HG03097 (cell line): Measurements from ENCODE around the gene NADSYN1.
A peak's percentile ranks its signal among the peaks of the same experiment; 100 is the strongest.
"Not testable (repeated sequence)": the region's sequence is repeated elsewhere in the genome, so short reads cannot be mapped to it uniquely, and the experiment has no call there.

ENCODE experiments used
- ATAC-seq: cut with Tn5 transposase; IDR thresholded peaks from one replicate; pipeline ENCODE4 v1.9.1; 2021; ENCODE audit not compliant: unreplicated experiment, low FRiP score

NADSYN1 gene

DNA sequence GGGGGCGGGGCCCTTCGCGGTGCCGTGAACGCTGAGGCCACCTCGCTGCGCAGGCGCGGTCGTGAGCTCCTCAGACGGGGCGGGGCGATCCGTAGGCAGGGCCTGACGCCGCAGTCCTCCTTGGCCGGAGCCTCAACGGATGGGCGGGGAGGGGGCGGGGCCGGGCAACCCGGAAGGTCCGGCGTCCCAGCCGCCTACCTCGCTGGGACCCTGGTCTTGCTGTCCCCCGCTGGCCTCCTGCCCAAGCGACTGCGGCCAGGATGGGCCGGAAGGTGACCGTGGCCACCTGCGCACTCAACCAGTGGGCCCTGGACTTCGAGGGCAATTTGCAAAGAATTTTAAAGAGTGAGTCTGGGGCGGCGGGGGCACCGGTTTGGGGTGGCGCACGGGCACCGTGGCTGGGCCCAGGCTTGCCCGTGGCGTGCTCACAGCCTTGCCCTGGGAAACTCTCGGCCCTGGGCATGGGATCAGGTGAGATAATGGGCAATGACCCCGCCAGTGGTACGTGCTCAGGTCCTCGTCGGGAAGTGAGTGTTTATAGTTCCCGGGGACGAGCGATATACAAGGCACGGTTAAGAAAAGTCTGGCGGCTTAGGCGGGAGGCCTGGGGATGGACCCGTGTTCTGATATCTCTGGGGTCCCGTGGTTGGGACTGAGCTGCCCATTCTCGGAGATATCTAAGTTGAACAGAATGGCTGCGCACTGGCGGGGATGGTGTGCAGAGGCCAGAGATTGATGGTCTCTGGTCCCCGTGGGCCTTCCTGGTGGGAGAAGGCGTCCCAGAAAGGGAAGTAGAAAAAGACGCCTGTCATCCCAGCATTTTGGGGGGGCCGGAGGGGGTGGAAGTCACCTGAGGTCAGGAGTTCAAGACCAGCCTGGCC, at the start of gene NADSYN1:
NADSYN1 (plus strand) TSS at position 167 of the 881 bp plus-strand sequence; CDS start at position 261, 94 bp downstream.
- ATAC-seq: peak; percentile 56

DNA sequence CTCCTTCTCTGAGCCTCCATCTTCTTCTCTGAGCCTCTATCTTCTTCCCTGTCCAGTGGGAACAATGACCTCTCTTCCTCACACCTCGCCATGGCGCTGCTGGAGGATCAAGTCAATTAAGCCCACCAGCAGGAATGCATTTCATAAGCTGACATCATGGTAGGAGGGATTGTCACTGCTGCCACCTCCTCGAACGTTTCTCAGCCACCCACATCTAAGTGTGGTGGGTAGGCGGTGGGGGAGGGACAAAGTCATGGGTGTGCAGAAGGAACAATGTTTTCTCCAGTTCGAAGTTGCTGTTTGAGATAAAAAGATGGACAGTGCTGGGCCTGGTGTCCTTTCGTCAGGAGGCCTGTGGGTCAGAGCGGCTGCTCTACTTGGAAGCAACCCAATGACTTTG, 48.8 kb upstream of the NADSYN1 start:
- no peak for ATAC-seq

DNA sequence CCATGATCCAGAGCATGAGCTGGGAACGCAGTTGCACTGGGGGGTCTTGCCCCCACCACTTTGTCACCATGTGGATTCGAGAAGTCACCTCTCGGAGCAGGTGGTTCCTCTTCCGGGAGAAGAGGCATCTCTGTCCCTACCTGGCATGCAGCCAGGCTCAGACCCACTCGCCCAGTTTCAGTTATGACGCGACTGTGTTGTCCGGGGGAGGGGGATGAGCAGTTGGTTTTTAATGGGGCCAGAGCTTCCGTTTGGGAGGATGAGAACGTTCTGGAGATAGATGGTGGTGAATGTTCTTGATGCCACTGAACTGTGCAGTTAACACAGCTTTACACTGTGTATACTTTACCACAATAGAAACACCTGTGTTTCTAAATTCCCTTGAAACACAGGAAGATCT, 46.3 kb upstream of the NADSYN1 start:
- ATAC-seq: no peak

DNA sequence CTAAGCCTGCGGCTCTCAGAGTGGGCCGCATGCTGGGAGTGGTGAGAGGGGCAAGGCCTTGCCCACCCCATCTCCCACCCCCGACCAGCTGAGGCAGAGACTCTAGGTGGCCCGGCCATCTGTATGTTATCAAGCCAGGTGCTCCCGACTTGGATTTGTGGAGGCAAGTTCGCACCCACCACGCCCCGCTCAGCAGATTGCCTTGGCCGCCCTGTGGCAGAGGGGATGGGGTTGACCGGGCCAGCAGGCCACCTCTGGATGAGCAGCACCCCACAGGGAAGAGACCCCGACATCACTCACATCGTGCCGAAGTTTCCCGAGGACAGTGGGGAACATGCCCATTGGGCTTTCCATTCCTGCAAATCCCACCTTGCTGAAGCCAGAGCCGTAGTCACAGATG, 45.6 kb upstream of the NADSYN1 start:
- ATAC-seq: no peak

DNA sequence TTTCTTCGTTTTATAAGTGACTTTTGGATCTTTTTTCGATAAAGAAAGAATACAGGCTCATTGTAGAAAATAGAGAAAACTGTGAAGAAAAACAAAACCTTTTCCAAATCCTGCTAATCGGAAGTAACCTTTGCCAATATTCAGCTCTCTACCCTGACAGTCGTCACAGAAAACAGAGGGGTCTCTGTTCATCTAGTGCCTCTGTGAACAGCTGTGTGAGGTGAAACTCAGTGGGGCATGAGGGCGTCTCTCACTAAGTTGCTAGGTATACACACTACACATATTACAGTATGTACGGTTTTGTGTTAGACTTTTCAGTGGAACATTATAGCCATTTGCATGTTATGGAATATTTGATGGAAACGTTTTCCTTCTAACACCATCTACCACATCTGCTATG, 44.2 kb upstream of the NADSYN1 start:
- ATAC-seq: no peak

DNA sequence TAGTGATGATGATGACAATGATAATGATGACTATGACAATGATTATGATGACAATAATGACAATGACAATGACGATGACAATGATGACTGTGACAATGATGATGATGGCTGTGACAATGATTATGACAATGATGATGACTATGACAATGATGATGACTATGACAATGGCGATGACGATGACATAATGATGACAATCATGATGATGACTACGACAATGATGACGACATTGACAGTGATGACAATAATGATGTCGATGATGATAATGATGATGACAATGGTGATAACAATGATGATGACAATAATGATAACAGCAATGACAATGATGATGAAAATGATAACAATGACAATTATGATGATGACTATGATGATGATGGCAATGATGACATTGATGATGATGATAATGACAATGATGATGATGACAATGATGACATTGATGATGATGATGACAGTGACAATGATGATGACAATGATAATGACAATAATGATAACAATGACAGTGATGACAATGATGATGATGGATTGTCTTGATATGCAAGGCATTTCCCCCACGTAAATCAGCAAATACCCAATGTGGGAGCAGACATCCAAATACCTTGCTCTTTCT, 42.5 kb upstream of the NADSYN1 start:
- no peak for ATAC-seq

DNA sequence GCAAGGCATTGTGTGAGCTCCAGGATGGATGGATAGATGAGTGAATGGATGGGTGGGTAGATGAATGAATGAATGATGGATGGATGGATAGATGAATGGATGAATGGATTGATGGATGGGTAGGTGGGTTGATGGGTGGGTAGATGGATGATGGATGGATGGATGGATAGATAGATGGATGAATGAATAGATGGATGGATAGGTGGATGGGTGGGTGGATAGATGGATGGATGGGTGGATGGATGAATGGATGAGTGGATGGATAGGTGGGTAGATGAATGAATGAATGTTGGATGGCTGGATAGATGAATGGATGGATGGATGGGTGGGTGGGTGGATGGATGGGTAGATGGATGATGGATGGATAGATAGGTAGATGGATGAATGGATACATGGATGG, 38.4 kb upstream of the NADSYN1 start:
- ATAC-seq: no peak

DNA sequence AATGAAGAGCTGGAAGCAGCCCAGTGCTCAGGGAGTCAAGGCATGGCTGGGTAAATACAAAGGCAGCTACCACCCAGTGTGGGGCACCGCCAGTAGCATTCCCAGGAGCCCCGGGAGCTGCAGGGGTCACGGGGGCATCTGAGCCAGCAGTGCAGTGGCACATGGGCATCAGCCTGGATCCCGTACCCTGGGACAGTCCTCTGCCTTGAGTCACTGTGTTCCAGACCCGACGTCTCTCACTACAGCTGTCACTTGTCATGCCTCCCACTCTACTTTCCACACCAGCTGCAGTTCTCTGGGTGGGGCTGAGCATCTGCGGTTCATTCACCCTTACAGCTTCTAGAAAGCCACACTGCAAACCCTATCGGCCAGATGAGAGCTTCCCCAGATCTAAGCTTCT, 34.4 kb upstream of the NADSYN1 start:
- no peak for ATAC-seq

DNA sequence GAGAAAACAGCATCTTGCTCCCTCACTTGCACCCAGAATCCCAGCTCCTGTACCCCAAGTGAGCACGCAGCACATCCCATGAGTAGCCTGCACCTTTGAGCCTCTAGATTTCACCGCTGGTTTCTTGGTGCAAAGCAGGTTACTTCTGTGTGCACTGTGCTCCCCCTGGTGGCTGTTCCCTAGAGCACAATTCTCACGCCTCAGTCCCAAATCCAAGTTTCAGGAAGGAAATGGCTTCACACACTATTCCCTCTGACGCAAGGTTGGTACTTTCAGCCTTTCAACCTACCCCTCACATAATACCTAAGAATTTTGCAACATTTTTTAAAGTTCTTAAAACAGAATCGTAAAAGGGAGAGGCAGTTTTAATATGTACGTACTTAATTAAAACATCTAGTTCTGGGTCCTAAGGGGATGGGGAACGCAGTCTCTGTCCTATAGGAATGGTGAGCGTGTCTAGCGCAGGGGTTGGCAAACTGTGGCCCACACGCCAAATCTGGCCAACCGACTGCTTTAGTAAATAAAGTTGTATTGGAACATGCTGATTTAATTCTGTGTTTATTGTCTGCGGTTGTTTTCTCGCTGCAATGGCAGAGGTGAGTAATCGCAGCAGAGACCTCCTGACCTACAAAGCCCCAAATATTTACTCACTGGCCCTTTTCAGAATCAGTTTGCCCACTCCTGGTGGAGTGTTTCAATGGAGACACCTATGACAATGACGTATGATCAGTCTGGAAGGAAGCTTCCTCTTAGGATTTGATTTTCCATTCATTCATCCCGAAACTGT, 32.4 kb upstream of the NADSYN1 start:
- no peak for ATAC-seq

DNA sequence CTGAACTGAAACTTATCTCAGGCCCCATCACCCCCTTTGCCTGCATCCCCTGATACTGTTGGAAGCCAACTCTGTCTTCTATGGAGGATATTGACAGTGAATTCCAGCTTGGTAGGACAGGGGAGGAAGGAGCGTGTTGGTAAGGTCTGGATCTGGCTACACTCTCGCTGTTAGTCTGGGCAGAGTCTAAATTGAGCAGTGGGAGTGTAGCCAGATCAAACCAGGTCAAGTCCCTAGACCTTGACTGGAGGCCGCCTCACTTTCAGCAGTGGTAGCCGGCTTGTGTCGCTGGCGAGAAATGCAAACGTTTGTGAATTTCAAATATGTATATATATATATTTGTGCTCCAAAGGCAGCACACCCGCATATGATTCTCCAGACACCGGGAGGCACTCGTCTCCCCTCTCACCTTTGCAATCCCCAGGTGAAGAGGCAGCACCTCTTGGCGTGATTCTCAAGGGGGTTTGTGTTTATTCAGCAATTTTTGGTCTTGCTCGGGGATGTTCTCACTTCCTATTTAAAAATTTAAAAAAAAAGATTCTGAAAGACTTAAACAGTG, 31.5 kb upstream of the NADSYN1 start:
- ATAC-seq: no peak

DNA sequence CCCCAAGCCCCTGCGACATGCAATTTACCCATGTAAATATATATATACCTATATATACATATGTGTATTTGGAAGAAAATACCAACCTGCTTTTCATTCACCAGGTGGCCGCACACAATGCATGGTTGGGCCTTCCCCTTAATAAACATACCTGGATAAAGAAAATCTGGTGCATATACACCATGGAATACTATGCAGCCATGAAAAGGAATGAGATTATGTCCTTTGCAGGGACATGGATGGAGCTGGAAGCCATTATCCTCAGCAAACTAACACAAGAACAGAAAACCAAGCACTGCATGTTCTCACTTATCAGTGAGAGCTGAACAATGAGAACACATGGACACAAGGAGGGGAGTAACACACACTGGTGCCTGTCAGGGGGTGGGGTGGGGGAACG, 30.7 kb upstream of the NADSYN1 start:
- ATAC-seq: not testable (repeated sequence)

DNA sequence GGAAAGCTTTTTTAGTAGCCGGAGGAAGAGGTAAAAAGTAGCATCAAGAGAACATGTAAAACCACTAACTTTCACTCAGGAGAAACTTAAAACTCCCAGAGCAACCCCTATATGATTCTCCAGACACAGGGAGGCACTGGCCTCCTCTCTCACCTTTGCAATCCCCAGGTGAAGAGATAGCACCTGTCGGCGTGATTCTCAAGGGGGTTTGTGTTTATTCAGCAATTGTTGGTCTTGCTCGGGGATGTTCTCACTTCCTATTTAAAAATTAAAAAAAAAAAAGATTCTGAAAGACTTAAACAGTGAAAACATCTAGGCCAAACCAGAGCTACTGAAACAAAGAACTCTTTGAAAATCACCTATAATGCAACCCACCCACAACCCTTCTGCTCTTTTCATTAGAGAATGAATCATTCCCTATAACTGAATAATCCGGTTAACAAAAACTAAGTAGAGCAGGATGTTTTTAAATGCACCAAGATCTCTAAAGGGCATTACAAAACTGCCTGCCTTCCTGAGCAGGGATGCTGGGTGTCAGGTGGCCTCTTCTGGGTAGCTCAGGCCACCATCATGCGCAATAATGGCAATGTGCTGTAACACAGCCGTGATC, 29.7 kb upstream of the NADSYN1 start:
- no peak for ATAC-seq

DNA sequence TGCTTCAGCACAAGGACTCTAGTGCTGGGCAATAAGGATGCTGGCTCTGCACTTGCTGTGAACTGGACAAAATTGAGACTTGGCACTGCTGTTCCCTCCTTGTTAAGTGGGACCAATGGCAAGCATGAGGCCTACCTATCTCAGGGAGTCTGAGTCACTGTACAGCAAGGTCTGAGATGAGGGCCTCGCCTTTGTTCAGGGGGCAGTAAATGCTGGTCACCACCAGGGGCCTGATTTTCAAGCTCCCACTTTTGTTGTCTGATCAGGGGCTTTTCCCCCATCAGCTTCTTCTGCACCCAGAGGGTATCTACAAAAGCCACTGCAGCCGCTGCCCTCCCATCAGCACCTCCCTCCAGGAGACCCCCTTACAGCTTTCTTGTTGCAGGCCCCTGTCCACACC, 27.6 kb upstream of the NADSYN1 start:
- ATAC-seq: no peak

DNA sequence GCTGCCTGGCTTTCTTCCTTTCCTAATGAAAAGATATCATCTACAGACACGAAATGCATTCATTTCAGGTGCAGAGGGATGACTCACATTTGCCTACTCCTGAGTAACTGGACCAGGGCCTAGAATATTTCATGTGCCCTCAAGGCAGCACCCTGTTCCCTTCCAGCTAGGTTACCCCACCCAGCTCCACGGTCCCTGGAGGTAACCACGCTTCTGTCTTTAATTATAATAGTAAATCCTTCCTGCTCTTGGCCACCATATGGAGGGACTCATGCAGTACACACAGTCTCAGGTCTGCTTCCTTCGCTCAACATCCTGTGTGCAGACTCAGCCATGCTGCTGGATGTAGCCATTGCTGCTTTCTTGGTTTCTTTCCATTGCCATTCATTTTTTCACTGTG, 27.1 kb upstream of the NADSYN1 start:
- ATAC-seq: no peak

DNA sequence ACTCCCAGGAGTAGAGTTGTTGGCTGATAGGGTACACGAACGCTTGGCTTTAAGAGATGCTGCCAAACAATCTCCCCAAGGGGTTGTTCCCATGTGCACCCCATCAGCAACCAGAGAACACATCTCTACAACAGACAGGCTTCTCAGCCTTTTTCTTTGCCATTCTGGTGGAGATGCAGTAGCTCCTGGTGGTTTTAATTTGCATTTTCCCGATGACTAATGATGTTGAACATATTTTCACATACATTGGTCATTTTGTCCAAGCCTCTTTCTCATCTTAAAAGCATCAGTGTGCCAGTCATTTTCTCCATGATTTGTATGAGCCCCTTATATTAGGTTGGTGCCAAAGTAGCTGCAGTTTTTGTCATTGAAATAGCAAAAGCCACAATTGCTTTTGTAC, 26.6 kb upstream of the NADSYN1 start:
- no peak for ATAC-seq

DNA sequence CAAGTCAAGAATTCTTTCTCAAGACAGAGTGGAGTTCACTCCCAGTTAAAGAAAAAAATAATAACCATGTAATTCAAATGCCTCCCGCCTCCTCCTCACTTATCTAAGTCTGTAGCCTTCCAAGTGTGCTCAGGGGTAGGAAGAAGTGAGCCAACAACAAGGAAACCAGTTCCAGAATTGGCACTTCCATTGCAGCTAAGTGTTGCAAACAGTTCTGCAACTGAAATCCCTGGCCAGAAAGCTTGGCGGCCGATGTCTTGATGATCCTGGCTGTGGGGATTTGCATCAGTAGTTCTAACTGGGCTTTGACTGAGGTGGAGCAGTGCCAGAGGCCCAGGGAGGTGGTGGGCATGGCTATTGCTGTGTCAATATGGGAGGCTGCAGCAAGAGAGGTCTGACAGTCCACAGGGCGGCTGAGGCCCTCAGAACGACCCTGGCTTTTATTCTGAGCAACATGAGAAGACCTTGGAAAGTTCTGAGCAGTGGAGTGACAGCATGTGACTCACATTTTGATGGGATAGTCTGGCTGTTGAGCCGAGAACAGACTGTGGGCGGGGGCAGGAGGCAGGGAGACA, 24.1 kb upstream of the NADSYN1 start:
- ATAC-seq: no peak

DNA sequence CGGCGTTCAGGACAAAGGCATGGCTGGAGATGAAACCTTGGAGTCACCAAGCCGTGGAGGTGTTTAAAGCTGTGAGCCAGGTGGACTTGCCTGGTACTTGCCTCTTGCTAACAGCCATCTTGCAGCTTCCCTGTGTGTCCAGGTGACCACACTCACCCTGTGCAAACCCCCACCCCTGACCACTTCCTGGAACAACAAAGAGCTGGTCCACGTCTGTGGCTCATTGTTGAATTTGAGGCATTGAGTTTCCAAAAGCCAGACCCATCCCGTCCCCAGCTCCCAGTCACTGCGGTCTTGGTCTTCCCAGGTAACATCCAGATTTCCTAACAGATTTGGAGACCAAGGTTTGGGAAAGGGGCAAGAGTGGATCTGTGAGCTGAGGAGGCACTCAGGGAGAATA, 23.3 kb upstream of the NADSYN1 start:
- ATAC-seq: no peak

DNA sequence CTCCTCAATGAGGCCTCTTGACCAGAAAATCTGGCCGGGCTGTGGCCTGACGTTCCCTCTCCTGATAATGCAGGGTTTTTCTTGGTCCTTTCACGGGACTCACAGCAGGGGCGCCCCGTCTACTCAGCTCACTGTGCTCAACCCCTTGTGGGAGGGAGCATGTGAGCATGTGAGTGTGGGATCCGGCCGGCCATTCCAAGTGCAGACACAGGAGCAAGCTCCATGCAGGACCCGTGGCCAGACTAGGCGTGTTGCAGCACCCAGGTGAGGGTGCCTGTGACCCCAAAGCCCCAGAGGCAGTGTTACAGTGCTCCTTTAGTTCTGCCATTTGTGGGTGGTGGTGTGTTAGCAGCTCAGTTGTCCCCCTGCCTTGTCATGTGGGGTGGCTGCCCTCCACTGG, 22.8 kb upstream of the NADSYN1 start:
- no peak for ATAC-seq

DNA sequence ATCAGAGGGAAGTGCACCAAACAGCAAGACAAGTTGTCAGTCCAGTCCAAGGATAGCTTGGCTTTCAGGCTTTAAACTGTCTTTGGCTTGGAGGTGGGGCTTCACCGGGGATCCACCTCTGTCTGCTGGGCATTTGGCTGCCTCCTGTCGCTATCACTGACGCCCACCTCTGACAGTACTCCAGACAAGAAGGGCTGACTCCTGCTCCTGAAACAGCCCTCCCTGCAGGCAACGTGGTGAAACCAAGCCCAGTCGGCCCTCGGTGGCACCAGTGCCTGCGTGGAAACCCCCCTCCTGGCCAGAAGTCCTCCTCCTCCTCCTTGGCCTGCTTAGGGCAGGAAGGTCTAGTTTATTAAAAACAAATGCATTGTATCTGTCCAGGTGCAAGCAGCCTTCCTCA, 21.7 kb upstream of the NADSYN1 start:
- ATAC-seq: no peak
